GM10266 (cell line): ENCODE results near the gene ASH1L.
"Not testable (repeated sequence)": the region's sequence is repeated elsewhere in the genome, so short reads cannot be mapped to it uniquely, and the experiment has no call there.

ENCODE experiments used
- DNase-seq: peaks from one replicate; pipeline ENCODE4 v3.0.0; 2012; ENCODE audit errors: extremely low spot score
- CTCF ChIP-seq: IDR thresholded peaks from 2 replicates; pipeline ENCODE4 v1.5.1; 2012; ENCODE audit warnings: mild to moderate bottlenecking, low read depth; ENCODE audit not compliant: control insufficient read depth, insufficient read depth; ENCODE audit errors: missing control alignments

The ASH1L gene

DNA sequence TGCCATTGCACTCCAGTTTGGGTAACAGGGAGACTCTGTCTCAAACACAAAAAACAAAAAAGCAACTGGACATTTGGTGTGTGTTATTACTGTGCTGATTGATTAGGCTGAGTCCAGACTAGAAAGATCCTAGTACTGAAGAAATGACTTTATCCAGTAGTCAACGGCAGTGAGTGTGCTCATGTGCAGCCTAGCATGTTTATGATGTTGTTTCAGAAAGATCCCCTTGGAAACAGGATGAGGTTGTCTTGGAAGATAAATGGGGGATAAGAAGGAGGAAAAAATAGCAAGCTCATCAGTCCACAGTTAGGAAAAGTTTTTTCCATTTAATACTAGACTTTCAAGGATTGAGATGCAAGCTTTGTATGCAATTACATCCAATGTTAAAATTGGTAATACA is 227.6 kb downstream of the ASH1L start:
- no peak for TF ChIP-seq CTCF
- DNase-seq = no peak

DNA sequence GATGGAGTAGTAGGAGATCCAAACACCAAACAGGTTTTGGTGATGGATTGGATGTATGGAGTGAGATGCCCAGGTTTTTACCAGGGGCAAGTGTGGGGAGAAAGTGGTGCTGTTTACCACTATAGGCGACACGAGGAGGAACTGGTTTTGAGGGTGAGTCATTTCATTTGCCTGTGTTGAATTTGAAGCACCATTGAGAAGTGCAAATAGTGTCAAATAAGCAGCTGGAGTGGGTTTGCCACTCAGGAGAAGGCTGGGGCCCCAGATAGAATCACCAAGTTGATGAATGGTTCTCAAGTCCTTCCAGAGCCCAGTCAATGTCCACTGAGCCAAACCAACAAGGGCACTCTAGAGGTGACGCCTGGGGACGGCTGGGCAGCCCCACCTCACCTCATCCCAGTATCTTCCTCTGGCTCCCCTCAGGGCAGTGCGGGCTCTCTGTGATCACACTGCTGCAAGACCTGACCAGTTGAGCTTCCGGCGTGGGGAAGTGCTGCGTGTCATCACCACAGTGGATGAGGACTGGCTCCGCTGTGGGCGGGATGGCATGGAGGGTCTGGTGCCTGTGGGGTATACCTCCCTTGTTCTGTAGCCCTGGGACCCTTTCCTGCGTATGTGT is 232.5 kb downstream of the ASH1L start:
- no peak for DNase-seq
- TF ChIP-seq CTCF = no peak

DNA sequence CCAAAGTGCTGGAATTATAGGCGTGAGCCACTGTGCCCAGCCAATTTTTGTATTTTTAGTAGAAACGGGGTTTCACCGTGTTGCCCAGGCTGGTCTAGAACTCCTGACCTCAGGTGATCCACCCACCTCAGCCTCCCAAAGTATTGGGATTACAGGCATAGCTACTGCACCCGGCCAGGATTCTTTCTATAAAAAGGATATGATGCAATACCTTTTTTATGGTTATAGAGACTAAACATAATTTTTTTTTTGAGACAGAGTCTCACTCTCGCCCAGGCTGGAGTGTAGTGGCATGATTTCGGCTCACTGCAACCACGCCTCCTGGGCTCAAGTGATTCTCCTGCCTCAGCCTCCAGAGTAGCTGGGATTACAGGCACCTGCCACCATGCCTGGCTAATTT is 233.7 kb downstream of the ASH1L start:
- DNase-seq = not testable (repeated sequence)

- DNase-seq = no peak
- TF ChIP-seq CTCF = no peak
Observed at GRCh38 chr1:155327981-155328380, 234.6 kb downstream of the ASH1L start.

GRCh38 chr1:155326631-155327037 is 236.0 kb downstream of the ASH1L start:
- DNase-seq = no peak
- no peak for TF ChIP-seq CTCF

DNA sequence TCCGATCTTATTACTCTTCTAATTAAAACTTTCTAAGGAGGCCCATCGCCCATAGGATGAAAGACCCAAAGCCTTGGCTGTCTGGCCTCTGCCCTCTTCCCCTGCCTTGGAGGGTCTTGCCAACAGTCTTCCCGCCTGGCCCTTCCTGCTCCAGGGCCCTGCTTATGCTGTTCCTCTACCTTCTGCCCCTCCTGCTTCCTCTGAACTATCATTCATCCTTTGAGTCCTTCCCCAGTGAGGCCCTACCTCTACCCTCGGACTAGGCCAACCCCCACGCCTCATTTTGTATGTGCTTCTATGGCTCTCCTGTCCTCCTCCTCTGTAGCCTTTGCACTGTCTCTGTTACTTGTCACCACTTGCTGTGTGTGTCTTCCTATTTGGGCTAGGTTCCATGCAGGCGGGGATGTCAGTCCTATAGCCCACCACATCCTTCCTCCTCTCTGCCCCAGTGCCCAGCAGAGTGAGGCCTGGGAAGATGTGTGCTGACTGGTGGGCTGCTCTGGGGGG is 236.5 kb downstream of the ASH1L start:
- DNase-seq = no peak
- no peak for TF ChIP-seq CTCF

DNA sequence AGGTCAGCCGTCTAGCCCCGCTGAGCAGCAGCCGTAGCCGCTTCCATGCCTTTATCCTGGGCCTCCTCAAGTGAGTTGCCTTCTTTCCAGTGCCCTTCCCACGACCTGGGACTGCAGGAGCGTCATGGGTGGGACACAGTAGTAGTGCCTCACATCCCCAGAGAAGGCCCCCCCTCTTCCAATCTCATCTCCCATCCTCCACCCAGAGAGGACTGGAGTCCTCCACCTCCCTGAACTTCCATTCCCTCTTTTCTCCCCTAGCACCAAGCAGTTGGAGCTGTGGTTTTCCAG is 237.1 kb downstream of the ASH1L start:
- no peak for TF ChIP-seq CTCF
- DNase-seq = no peak
